Measurements from ENCODE around the gene DSG4.

- TF ChIP-seq CTCF (conservative IDR thresholded peaks at IDR 0.05 in 1 of 2, IDR thresholded peaks at IDR 0.05 in 1 of 2; ENCODE audit: extremely low read depth in 1 of 2, insufficient read depth in 1 of 2, low read depth in 1 of 2, low read length in 2 of 2) (no peak), EZH2 (IDR thresholded peaks at IDR 0.05; ENCODE audit: borderline replicate concordance, low read length) (no peak)
These were observed 50.4 kb downstream of the DSG4 start for GRCh38 chr18:31426871-31427406.

Data from mammary epithelial cell (primary cell).